ENCODE measurements around the gene OGA. TPM values are rescaled to one million over a fixed set of nuclear protein-coding genes. Genes with fewer than 3 reads are reported as not detected.

Gene OGA
- total and polyA plus RNA-seq, 9 of the 15 experiments (the other 6 are each of a cell fraction or from before 2014, with no cell fraction given), result 13.5 to 73.5 (median 59.5) TPM

GRCh38 chr10:101816376-101816775 lies 1.9 kb downstream of the OGA start:
- FAIRE-seq (no peak), ATAC-seq (no peak), DNase-seq (ENCODE audit: extremely low read depth in 1 of 4, low spot score in 3 of 4) (no peak)
- WGBS (ENCODE audit: insufficient coverage, low coverage, missing lambda C conversion rate), result 0% methylated on average over 5 of the region's 5 CpGs
- Histone ChIP-seq H3K9me3 (replicated peaks; ENCODE audit: control insufficient read depth, insufficient read depth, low read depth, low read length) (no peaks in the 10 kb centered on the region), H3K4me2 (ENCODE audit: insufficient read depth, low read length) (peak overlapping the region; percentile 98), H4K20me1 (replicated peaks; ENCODE audit: control insufficient read depth, insufficient read depth, low read length) (peaks cover 35% of the 10 kb centered on the region), H3K79me2 (ENCODE audit: control insufficient read depth, insufficient read depth, low read length) (peaks cover 91% of the 10 kb centered on the region), H3K4me1 (replicated peaks in 1 of 2; ENCODE audit: control insufficient read depth in 2 of 2, insufficient read depth in 2 of 2, low read length in 2 of 2) (peaks cover 9 to 16% of the 10 kb centered on the region in 2 experiments; a peak in 4 of 5 replicates), H3K27ac (ENCODE audit: extremely low read depth, low read depth, low read length) (no peak overlapping the region), H2AFZ (ENCODE audit: low read depth, low read length) (no peak overlapping the region), H3K9ac (ENCODE audit: insufficient read depth in 1 of 2, low read depth in 2 of 2, low read length in 2 of 2) (peak overlapping the region; percentile 91 to 96), H3K4me3 (peak overlapping the region; percentile 98), H3K9me1 (ENCODE audit: control insufficient read depth, insufficient read depth, low read length) (no peaks in the 10 kb centered on the region), H3K27me3 (ENCODE audit: control insufficient read depth in 2 of 2, insufficient read depth in 2 of 2, low read length in 2 of 2) (no peaks in the 10 kb centered on the region), H3K36me3 (ENCODE audit: control insufficient read depth, insufficient read depth, low read length) (peaks cover 32% of the 10 kb centered on the region; the same call in 2 of the 3 replicates)
- ChIA-PET CTCF (ENCODE audit: low intra/inter-chr PET ratio) (no interaction called here), POLR2A (interaction anchor here (0.6 to 3.9 kb wide), 4 partner anchors 13 to 160 kb away, joined by 3 to 19 read pairs (median 4); no protein-coding TSS in a partner anchor)
- intact Hi-C loops (cut with micrococcal nuclease) (no loop called here), in situ Hi-C loops (cut with MboI) (no loop called here)
- no peak for TF ChIP-seq POLR3G (IDR thresholded peaks at IDR 0.05; ENCODE audit: extremely low read depth, insufficient read length, insufficient replicate concordance)
- no peak for TF ChIP-seq UBTF (IDR thresholded peaks at IDR 0.05; ENCODE audit: borderline replicate concordance in 1 of 2, low read depth in 2 of 2, low read length in 2 of 2)
- TF ChIP-seq CEBPB (tag; IDR thresholded peaks at IDR 0.05), result no peak
- TF ChIP-seq, protein P1, sequence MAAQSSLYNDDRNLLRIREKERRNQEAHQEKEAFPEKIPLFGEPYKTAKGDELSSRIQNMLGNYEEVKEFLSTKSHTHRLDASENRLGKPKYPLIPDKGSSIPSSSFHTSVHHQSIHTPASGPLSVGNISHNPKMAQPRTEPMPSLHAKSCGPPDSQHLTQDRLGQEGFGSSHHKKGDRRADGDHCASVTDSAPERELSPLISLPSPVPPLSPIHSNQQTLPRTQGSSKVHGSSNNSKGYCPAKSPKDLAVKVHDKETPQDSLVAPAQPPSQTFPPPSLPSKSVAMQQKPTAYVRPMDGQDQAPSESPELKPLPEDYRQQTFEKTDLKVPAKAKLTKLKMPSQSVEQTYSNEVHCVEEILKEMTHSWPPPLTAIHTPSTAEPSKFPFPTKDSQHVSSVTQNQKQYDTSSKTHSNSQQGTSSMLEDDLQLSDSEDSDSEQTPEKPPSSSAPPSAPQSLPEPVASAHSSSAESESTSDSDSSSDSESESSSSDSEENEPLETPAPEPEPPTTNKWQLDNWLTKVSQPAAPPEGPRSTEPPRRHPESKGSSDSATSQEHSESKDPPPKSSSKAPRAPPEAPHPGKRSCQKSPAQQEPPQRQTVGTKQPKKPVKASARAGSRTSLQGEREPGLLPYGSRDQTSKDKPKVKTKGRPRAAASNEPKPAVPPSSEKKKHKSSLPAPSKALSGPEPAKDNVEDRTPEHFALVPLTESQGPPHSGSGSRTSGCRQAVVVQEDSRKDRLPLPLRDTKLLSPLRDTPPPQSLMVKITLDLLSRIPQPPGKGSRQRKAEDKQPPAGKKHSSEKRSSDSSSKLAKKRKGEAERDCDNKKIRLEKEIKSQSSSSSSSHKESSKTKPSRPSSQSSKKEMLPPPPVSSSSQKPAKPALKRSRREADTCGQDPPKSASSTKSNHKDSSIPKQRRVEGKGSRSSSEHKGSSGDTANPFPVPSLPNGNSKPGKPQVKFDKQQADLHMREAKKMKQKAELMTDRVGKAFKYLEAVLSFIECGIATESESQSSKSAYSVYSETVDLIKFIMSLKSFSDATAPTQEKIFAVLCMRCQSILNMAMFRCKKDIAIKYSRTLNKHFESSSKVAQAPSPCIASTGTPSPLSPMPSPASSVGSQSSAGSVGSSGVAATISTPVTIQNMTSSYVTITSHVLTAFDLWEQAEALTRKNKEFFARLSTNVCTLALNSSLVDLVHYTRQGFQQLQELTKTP (IDR thresholded peaks at IDR 0.05; ENCODE audit: low read depth in 1 of 2, partially characterized antibody in 2 of 2), result no peak
- TF ChIP-seq MCM7 (IDR thresholded peaks at IDR 0.05), result no peak
- no peak for TF ChIP-seq ZNF655 (CRISPR knock-in tag; IDR thresholded peaks at IDR 0.05)
- BruUV-seq (replicated peaks), result no TSS peak

Data from K562 (cell line).